Measurements from ENCODE around the gene SEMA6A.

- TF ChIP-seq POLR2A (IDR thresholded peaks at IDR 0.05), result no peak
- TF ChIP-seq CTCF (IDR thresholded peaks at IDR 0.05), result no peak
These were observed 2.6 kb upstream of the SEMA6A start for GRCh38 chr5:116577064-116577788.
